Chondrocyte (in vitro differentiated cells): ENCODE results near the gene TOP1. TPM values are rescaled to one million over a fixed set of nuclear protein-coding genes. Genes with fewer than 3 reads are reported as not detected.

Source experiments
- DNase-seq: peaks from one replicate; pipeline ENCODE4 v3.0.0; 2021; ENCODE audit warnings: mixed read lengths, low spot score
- H3K27ac Mint-ChIP-seq: one replicate; pipeline ENCODE4 v1.8.0; 2021; ENCODE audit warnings: mild to moderate bottlenecking, moderate library complexity, mixed read lengths; ENCODE audit not compliant: unreplicated experiment
- H3K27me3 Mint-ChIP-seq: 2 replicates; pipeline ENCODE4 v1.8.0; 2021; ENCODE audit warnings: low read depth, mixed read lengths
- H3K36me3 Mint-ChIP-seq: 2 replicates; pipeline ENCODE4 v1.8.0; 2021; ENCODE audit warnings: low read depth, mixed read lengths
- H3K4me1 Mint-ChIP-seq: 2 replicates; pipeline ENCODE4 v1.8.0; 2021; ENCODE audit warnings: low read depth, mild to moderate bottlenecking, mixed read lengths
- H3K4me3 Mint-ChIP-seq: one replicate; pipeline ENCODE4 v1.8.0; 2021; ENCODE audit warnings: mild to moderate bottlenecking, moderate library complexity, mixed read lengths; ENCODE audit not compliant: unreplicated experiment
- H3K9me3 Mint-ChIP-seq: 2 replicates; pipeline ENCODE4 v1.8.0; 2021; ENCODE audit warnings: low read depth, mixed read lengths
- total RNA-seq: library from RNA; stranded (reverse); gene quantifications from 3 replicates; pipeline ENCODE4 v1.2.1, GENCODE V29; 2021
- TF ChIP-seq, protein P1 (sequence below): fragments of 200-600 bp; sonication (generic); IDR thresholded peaks from 2 replicates; pipeline ENCODE4 v1.5.0; 2021; ENCODE audit warnings: antibody characterized with exemption, mild to moderate bottlenecking, moderate library complexity

Gene TOP1
- total RNA-seq, 1 donor from 2014 or later, result 39.0 TPM

DNA sequence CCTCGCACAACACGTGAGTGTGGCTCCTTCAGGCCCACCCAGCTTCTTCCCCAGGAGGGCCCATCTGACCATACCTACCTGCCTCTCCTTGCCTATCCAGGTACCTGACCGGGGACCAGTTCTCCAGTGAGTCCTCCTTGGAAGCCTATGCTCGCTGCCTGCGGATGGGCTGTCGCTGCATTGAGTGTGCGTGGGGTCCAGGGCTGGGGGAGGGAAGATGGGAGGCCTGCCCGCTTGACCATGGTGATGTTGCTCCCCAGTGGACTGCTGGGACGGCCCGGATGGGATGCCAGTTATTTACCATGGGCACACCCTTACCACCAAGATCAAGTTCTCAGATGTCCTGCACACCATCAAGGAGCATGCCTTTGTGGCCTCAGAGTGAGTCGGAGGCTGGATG is 135.2 kb downstream of the TOP1 start:
- no peak overlapping the region for H3K4me3 Mint-ChIP-seq
- no peaks in the 10 kb centered on the region for H3K4me1 Mint-ChIP-seq
- no peaks in the 10 kb centered on the region for H3K27me3 Mint-ChIP-seq
- no peaks in the 10 kb centered on the region for H3K9me3 Mint-ChIP-seq
- peak; percentile 66 for DNase-seq
- TF ChIP-seq, protein P1, sequence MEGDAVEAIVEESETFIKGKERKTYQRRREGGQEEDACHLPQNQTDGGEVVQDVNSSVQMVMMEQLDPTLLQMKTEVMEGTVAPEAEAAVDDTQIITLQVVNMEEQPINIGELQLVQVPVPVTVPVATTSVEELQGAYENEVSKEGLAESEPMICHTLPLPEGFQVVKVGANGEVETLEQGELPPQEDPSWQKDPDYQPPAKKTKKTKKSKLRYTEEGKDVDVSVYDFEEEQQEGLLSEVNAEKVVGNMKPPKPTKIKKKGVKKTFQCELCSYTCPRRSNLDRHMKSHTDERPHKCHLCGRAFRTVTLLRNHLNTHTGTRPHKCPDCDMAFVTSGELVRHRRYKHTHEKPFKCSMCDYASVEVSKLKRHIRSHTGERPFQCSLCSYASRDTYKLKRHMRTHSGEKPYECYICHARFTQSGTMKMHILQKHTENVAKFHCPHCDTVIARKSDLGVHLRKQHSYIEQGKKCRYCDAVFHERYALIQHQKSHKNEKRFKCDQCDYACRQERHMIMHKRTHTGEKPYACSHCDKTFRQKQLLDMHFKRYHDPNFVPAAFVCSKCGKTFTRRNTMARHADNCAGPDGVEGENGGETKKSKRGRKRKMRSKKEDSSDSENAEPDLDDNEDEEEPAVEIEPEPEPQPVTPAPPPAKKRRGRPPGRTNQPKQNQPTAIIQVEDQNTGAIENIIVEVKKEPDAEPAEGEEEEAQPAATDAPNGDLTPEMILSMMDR, result no peak
- H3K36me3 Mint-ChIP-seq, result peaks cover 56% of the 10 kb centered on the region
- H3K27ac Mint-ChIP-seq, result no peak overlapping the region

DNA sequence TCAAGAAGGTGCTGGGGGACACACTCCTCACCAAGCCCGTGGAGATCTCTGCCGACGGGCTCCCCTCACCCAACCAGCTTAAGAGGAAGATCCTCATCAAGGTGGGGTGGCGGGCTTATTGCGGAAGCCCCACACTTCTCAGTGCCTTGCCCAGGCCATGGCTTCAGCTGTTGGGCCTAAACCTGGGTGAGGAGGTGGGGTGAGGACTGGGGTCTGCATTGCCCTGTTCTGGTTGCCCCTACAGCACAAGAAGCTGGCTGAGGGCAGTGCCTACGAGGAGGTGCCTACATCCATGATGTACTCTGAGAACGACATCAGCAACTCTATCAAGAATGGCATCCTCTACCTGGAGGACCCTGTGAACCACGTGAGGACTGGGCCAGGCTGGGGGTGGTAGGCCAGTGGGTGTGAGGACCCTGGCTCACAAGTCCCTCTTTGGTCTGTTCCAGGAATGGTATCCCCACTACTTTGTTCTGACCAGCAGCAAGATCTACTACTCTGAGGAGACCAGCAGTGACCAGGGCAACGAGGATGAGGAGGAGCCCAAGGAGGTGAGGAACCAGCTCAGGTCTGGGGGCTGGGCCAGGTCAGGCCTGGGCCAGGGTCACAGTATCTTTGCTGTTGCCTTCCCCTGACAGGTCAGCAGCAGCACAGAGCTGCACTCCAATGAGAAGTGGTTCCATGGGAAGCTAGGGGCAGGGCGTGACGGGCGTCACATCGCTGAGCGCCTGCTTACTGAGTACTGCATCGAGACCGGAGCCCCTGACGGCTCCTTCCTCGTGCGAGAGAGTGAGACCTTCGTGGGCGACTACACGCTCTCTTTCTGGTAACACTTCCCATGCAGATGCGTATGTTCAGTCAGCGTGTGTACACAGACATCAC is 136.6 kb downstream of the TOP1 start:
- H3K27ac Mint-ChIP-seq, result no peak overlapping the region
- TF ChIP-seq, protein P1, result no peak
- no peaks in the 10 kb centered on the region for H3K27me3 Mint-ChIP-seq
- H3K36me3 Mint-ChIP-seq, result peaks cover 57% of the 10 kb centered on the region
- H3K9me3 Mint-ChIP-seq, result no peaks in the 10 kb centered on the region
- no peak overlapping the region for H3K4me3 Mint-ChIP-seq
- peak; percentile 83 for DNase-seq
- H3K4me1 Mint-ChIP-seq, result no peaks in the 10 kb centered on the region

DNA sequence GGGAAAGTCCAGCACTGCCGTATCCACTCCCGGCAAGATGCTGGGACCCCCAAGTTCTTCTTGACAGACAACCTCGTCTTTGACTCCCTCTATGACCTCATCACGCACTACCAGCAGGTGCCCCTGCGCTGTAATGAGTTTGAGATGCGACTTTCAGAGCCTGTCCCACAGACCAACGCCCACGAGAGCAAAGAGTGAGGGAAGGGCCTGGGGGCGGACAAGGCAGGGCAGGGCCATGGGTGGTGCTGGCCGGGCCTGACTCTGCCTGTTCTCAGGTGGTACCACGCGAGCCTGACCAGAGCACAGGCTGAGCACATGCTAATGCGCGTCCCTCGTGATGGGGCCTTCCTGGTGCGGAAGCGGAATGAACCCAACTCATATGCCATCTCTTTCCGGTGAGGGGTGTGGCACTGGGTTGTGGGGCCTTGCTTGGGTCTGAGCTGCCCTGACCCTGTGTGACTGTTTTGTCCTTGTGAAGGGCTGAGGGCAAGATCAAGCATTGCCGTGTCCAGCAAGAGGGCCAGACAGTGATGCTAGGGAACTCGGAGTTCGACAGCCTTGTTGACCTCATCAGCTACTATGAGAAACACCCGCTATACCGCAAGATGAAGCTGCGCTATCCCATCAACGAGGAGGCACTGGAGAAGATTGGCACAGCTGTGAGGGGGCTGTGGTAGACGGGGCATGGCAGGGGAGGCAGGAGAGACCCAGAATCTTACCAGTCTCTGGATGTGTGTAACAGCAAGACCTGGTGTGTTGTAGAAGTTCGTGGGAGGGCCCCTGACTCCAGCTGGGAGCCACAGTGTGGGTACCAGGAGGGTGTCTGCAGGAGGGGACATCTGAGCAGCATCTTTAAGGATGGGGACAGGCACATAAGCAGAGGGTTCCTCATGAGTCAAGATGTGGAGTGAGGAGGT is 137.8 kb downstream of the TOP1 start:
- Mint-ChIP-seq H3K4me3 (no peak overlapping the region), H3K9me3 (no peaks in the 10 kb centered on the region)

DNA sequence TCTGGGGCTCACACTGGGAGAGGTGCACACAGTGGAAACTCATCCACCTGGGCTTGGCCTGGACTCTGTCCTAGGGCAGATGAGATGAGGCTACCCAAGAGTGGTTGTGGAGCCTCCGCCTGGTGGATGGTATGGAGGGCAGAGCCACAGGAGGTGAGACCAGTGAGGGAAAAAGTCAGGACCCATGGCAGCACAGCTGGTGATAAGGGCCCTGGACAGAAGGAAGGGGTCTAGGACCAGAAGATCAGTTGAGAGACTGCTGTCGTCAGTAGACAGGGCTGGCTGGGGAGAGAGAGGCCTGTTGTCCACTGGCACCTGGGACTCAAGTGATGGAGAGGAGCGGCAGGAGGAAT is 138.5 kb downstream of the TOP1 start:
- no peaks in the 10 kb centered on the region for H3K4me1 Mint-ChIP-seq
- peak; percentile 53 for DNase-seq
- H3K27ac Mint-ChIP-seq, result no peak overlapping the region
- TF ChIP-seq, protein P1, result no peak
- peaks cover 58% of the 10 kb centered on the region for H3K36me3 Mint-ChIP-seq
- no peaks in the 10 kb centered on the region for H3K9me3 Mint-ChIP-seq
- H3K27me3 Mint-ChIP-seq, result no peaks in the 10 kb centered on the region
- no peak overlapping the region for H3K4me3 Mint-ChIP-seq

More for the DNA sequence above, 137.8 kb downstream of the TOP1 start:
- Mint-ChIP-seq H3K27me3 (no peaks in the 10 kb centered on the region), H3K27ac (no peak overlapping the region), H3K36me3 (peaks cover 54% of the 10 kb centered on the region), H3K4me1 (no peaks in the 10 kb centered on the region)
- DNase-seq, result peak; percentile 74
- TF ChIP-seq, protein P1, result no peak
